Upper lobe of left lung (tissue), 6 donors: ENCODE results near the gene MED28. TPM values are rescaled to one million over a fixed set of nuclear protein-coding genes. Genes with fewer than 3 reads are reported as not detected.

ENCODE experiments used
- ATAC-seq, 2 donors: fragments of 200-7000 bp; cut with Tn5 transposase; one replicate each; pipeline ENCODE4 v1.9.1; 2022; ENCODE audit warnings: mild to moderate bottlenecking in 2 of 2, moderate library complexity in 2 of 2; ENCODE audit not compliant: low FRiP score in 2 of 2
- DNase-seq, 2 donors: peaks; one replicate each; pipeline ENCODE4 v3.0.0-alpha.2; 2019 to 2020
- H3K27ac ChIP-seq, 4 donors: fragments of 200-600 bp; sonication (generic); one replicate each; pipeline ENCODE4 v1.5.1; 2016 to 2019
- H3K27me3 ChIP-seq, 4 donors: fragments of 200-600 bp; sonication (generic); one replicate each; pipeline ENCODE4 v1.5.1; 2017 to 2019
- H3K36me3 ChIP-seq, 4 donors: fragments of 200-600 bp; sonication (generic); one replicate each; pipeline ENCODE4 v1.5.1; 2016 to 2019
- H3K4me1 ChIP-seq, 4 donors: fragments of 200-600 bp; sonication (generic); one replicate each; pipeline ENCODE4 v1.5.1; 2018 to 2019
- H3K4me3 ChIP-seq, 4 donors: fragments of 200-600 bp; sonication (generic); one replicate each; pipeline ENCODE4 v1.5.1; 2017 to 2019; ENCODE audit warnings: mild to moderate bottlenecking in 2 of 4, moderate library complexity in 1 of 4
- H3K9me3 ChIP-seq, 4 donors: fragments of 200-600 bp; sonication (generic); one replicate each; pipeline ENCODE4 v1.5.1; 2018 to 2019
- EP300 ChIP-seq, 4 donors: sonication (generic); formaldehyde crosslinking; IDR thresholded peaks; one replicate each; pipeline ENCODE4 v1.5.1; 2017; ENCODE audit warnings: antibody characterized with exemption in 4 of 4, control low read depth in 2 of 4
- POLR2A ChIP-seq, 4 donors: fragments of 450-650 bp; IDR thresholded peaks; one replicate each; pipeline ENCODE4 v1.5.1; 2016 to 2017; ENCODE audit warnings: antibody characterized with exemption in 4 of 4, mild to moderate bottlenecking in 2 of 4
- POLR2AphosphoS5 ChIP-seq, 2 donors: sonication (generic); formaldehyde crosslinking; IDR thresholded peaks; one replicate each; pipeline ENCODE4 v1.5.1; 2017; ENCODE audit warnings: antibody characterized with exemption in 2 of 2
- WGBS, 2 donors: methylation state at CpG; one replicate each; pipeline ENCODE4 v1.1.5; 2017 to 2018; 5-methylcytosine and 5-hydroxymethylcytosine counted together
- total RNA-seq, 6 donors: library from RNA; depleted of rRNA in 4 of 6; stranded (reverse); fragments of >200 nt in 4 of 6; gene quantifications; one replicate each; pipeline versions ENCODE4 v1.1.0 to v1.2.1, GENCODE V29; 2016 to 2021
- TF ChIP-seq, protein P1 (sequence below), 6 experiments: fragments of 450-650 bp in 4 of 6; fragments of 200-600 bp in 2 of 6; sonication (generic) in 2 of 6; IDR thresholded peaks; one replicate each; pipeline ENCODE4 v1.5.1; 2016 to 2019; ENCODE audit warnings: antibody characterized with exemption in 6 of 6
- donor health status: DM: no; HTN: no; CAD: no; lungs with moderate emphysema.
- donor health status: DM: no; HTN: yes; CAD: no; lungs with severe emphysema.

Gene MED28
- total RNA-seq, 6 donors from 2014 or later, result 14.7 to 56.2 (median 19.0) TPM

DNA sequence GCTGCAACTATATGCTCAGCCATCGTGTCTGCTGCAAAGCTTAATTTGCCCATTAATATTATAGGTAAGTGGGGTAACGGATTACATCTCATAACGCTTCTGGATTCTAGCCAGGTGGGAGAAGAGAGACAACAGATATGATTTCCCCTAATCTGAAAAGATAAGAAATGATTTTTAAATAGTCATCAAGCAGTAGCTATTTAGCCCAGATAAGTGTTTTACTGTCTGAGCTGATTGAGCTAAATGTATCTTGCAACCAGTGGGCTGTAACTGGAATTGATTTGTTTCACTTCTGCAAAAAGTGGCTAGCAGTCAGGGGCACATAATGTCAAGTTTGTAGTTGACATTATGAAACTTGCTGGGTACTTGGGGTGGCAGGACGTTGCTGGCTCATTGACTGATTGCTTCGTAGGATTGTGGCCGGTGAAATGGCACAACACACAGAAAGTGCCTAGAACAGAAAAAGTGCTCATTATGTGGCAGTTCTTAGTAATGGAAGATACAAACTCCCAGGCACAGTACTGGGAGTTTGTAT lies 18.9 kb upstream of the MED28 start:
- no peak overlapping the region for H3K4me3 ChIP-seq
- H3K9me3 ChIP-seq, result no peaks in the 10 kb centered on the region
- H3K4me1 ChIP-seq, result peaks cover 0 to 2% (median 0%) of the 10 kb centered on the region in 4 donors
- no peak overlapping the region for H3K27ac ChIP-seq
- 73 to 80% methylated on average over 6 of the region's 6 CpGs for WGBS, 2 donors
- no peaks in the 10 kb centered on the region for H3K27me3 ChIP-seq
- DNase-seq (peak in 1 of 2 donors; percentile 36), ATAC-seq (peak in 1 of 2 donors; percentile 74)
- TF ChIP-seq EP300 (IDR thresholded peaks at IDR 0.05), result no peak
- TF ChIP-seq POLR2AphosphoS5 (IDR thresholded peaks at IDR 0.05), result no peak
- TF ChIP-seq, protein P1, sequence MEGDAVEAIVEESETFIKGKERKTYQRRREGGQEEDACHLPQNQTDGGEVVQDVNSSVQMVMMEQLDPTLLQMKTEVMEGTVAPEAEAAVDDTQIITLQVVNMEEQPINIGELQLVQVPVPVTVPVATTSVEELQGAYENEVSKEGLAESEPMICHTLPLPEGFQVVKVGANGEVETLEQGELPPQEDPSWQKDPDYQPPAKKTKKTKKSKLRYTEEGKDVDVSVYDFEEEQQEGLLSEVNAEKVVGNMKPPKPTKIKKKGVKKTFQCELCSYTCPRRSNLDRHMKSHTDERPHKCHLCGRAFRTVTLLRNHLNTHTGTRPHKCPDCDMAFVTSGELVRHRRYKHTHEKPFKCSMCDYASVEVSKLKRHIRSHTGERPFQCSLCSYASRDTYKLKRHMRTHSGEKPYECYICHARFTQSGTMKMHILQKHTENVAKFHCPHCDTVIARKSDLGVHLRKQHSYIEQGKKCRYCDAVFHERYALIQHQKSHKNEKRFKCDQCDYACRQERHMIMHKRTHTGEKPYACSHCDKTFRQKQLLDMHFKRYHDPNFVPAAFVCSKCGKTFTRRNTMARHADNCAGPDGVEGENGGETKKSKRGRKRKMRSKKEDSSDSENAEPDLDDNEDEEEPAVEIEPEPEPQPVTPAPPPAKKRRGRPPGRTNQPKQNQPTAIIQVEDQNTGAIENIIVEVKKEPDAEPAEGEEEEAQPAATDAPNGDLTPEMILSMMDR (IDR thresholded peaks at IDR 0.05), result no peak
- no peak for TF ChIP-seq POLR2A (IDR thresholded peaks at IDR 0.05)
- H3K36me3 ChIP-seq, result peaks cover 55 to 94% (median 80%) of the 10 kb centered on the region in 4 donors

DNA sequence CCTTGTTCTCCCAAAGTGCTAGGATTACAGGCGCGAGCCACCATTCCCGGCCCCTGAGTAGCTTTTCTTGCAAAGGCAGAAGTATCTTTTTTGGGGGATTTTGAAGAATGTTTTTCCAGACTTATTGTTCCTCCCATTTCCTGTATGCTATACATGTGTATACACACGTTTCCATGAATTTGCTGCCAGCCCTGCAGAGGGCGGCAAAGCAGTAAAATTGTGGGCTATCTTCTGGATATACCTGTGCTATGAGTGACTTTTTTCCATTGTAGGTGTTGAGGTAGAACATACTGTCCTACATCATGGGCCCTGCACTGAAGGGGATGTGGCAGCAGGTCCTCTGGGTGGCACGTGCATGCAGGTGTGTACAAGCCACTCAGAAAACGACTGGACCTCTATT lies 16.9 kb upstream of the MED28 start:
- no peak for DNase-seq
- Histone ChIP-seq H3K27ac (no peak overlapping the region), H3K9me3 (no peaks in the 10 kb centered on the region), H3K4me1 (no peaks in the 10 kb centered on the region), H3K27me3 (no peaks in the 10 kb centered on the region), H3K4me3 (no peak overlapping the region), H3K36me3 (peaks cover 55 to 98% (median 77%) of the 10 kb centered on the region in 4 donors)
- TF ChIP-seq EP300 (IDR thresholded peaks at IDR 0.05) (no peak), POLR2A (IDR thresholded peaks at IDR 0.05) (no peak), POLR2AphosphoS5 (IDR thresholded peaks at IDR 0.05) (no peak)
- TF ChIP-seq, protein P1 (IDR thresholded peaks at IDR 0.05), result no peak
- no peak for ATAC-seq
- WGBS, 2 donors, result 73 to 76% methylated on average over 7 of the region's 7 CpGs

DNA sequence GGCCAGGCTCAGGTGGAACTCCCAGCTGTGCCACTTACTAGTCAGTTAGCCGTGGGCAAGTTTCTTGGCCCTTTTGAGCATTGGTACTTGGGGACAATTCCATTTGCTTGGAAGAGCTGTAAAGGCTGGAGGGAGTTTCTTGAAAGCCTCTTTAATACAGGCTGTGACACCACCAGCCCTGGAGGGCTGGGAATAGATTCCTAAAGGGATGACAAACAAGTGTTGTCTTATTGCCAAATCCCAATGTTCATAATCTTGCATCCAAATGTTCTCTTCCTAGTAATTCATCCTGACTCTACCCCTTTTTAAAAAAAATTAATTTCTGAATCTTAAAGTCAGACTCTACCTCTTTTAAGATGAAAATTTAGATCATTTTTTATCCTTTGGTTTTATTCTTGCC lies 14.6 kb upstream of the MED28 start:
- Histone ChIP-seq H3K4me3 (no peak overlapping the region), H3K4me1 (no peaks in the 10 kb centered on the region), H3K9me3 (no peaks in the 10 kb centered on the region), H3K27ac (peak overlapping the region in 1 of 4 donors; percentile 48), H3K27me3 (no peaks in the 10 kb centered on the region), H3K36me3 (peaks cover 47 to 95% (median 72%) of the 10 kb centered on the region in 4 donors)
- no peak for TF ChIP-seq POLR2AphosphoS5 (IDR thresholded peaks at IDR 0.05)
- no peak for TF ChIP-seq EP300 (IDR thresholded peaks at IDR 0.05)
- TF ChIP-seq, protein P1 (IDR thresholded peaks at IDR 0.05), result no peak
- TF ChIP-seq POLR2A (IDR thresholded peaks at IDR 0.05), result no peak
- DNase-seq (no peak), ATAC-seq (no peak)
- 87 to 100% methylated on average over 1 of the region's 1 CpG for WGBS, 2 donors

- H3K27me3 ChIP-seq, result no peaks in the 10 kb centered on the region
- WGBS, 2 donors, result 89 to 90% methylated on average over 3 of the region's 3 CpGs
- DNase-seq, result no peak
- no peak overlapping the region for H3K4me3 ChIP-seq
- H3K27ac ChIP-seq, result no peak overlapping the region
- ATAC-seq, result peak in 1 of 2 donors; percentile 10
- TF ChIP-seq POLR2AphosphoS5 (IDR thresholded peaks at IDR 0.05) (no peak), POLR2A (IDR thresholded peaks at IDR 0.05) (no peak), EP300 (IDR thresholded peaks at IDR 0.05) (no peak)
- TF ChIP-seq, protein P1 (IDR thresholded peaks at IDR 0.05), result no peak
- no peaks in the 10 kb centered on the region for H3K4me1 ChIP-seq
- H3K9me3 ChIP-seq, result no peaks in the 10 kb centered on the region
- peaks cover 35 to 80% (median 64%) of the 10 kb centered on the region in 4 donors for H3K36me3 ChIP-seq
Measured at GRCh38 chr4:17605236-17605635, 9.2 kb upstream of the MED28 start.
